Keratinocyte (primary cell): Measurements from ENCODE around the gene PNMA6E.

Experiments used
- CTCF ChIP-seq, 3 experiments: IDR thresholded peaks in 1 of 3; conservative IDR thresholded peaks in 1 of 3; optimal IDR thresholded peaks in 1 of 3; 2 replicates in 2 of 3; 3 replicates in 1 of 3; pipeline versions ENCODE3 to v1.5.1; 2011; ENCODE audit warnings: low read length in 3 of 3, mild to moderate bottlenecking in 3 of 3, moderate library complexity in 2 of 3, control low read depth in 1 of 3, inconsistent platforms in 1 of 3; ENCODE audit not compliant: insufficient read depth in 2 of 3; ENCODE audit errors: extremely low read depth in 1 of 3
- EZH2 ChIP-seq: IDR thresholded peaks from one replicate; pipeline ENCODE4 v1.6.1; 2012; ENCODE audit warnings: inconsistent platforms, mild to moderate bottlenecking, low read length, moderate library complexity

- no peak for TF ChIP-seq EZH2
- TF ChIP-seq CTCF (optimal IDR thresholded peaks at IDR 0.05 in 1 of 3, IDR thresholded peaks at IDR 0.05 in 1 of 3, conservative IDR thresholded peaks at IDR 0.05 in 1 of 3; ENCODE audit: extremely low read depth in 1 of 3, insufficient read depth in 2 of 3, low read length in 3 of 3): no peak
These were observed 6.5 kb downstream of the PNMA6E start for GRCh38 chrX:153394612-153395011.
